Measurements from ENCODE around the gene SSNA1.

SSNA1 gene

GRCh38 chr9:137188490-137189296 is at the start of gene SSNA1, which contains the start of gene ANAPC2:
TSS of gene SSNA1 (plus strand) at chr9:137188676. CDS start at chr9:137188727, 51 bp downstream.
TSS of gene ANAPC2 (minus strand) at chr9:137188560. CDS start at chr9:137188532, 28 bp downstream.
- DNase-seq, result peak; percentile 77 to 82

GRCh38 chr9:137138722-137139467 is 49.6 kb upstream of the SSNA1 start, which contains the start of gene GRIN1:
TSS of gene GRIN1 (plus strand) at chr9:137139154. CDS start at chr9:137139487, 333 bp downstream.
- no peak for DNase-seq

GRCh38 chr9:137139468-137140150 is 48.9 kb upstream of the SSNA1 start:
- no peak for DNase-seq

- no peak for DNase-seq
Observed at GRCh38 chr9:137140151-137141012, 48.1 kb upstream of the SSNA1 start.

- DNase-seq, result no peak
Observed at GRCh38 chr9:137141050-137141810, 47.2 kb upstream of the SSNA1 start.

GRCh38 chr9:137141976-137142936 is 46.2 kb upstream of the SSNA1 start:
- DNase-seq, result no peak

- no peak for DNase-seq
Observed at GRCh38 chr9:137143459-137143858, 45.0 kb upstream of the SSNA1 start.

- no peak for DNase-seq
Observed at GRCh38 chr9:137145731-137146526, 42.5 kb upstream of the SSNA1 start.

- DNase-seq, result no peak
Observed at GRCh38 chr9:137146527-137146918, 42.0 kb upstream of the SSNA1 start.

- no peak for DNase-seq
Observed at GRCh38 chr9:137147091-137147792, 41.2 kb upstream of the SSNA1 start.

GRCh38 chr9:137147793-137148160 is 40.7 kb upstream of the SSNA1 start:
- no peak for DNase-seq

GRCh38 chr9:137148242-137148641 is 40.2 kb upstream of the SSNA1 start:
- DNase-seq, result no peak

GRCh38 chr9:137148661-137149060 is 39.8 kb upstream of the SSNA1 start:
- DNase-seq, result no peak

GRCh38 chr9:137149363-137149762 is 39.1 kb upstream of the SSNA1 start:
- no peak for DNase-seq

GRCh38 chr9:137149942-137150616 is 38.4 kb upstream of the SSNA1 start:
- no peak for DNase-seq

- DNase-seq, result no peak
Observed at GRCh38 chr9:137150617-137151457, 37.6 kb upstream of the SSNA1 start.

- DNase-seq, result no peak
Observed at GRCh38 chr9:137152844-137153405, 35.6 kb upstream of the SSNA1 start.
